Memory B cell (primary cell): ENCODE results near the gene LRRC4C.
"Not testable (repeated sequence)": the region's sequence is repeated elsewhere in the genome, so short reads cannot be mapped to it uniquely, and the experiment has no call there.

Experiments
- ATAC-seq: fragments of 150-1000 bp; cut with Tn5 transposase; 2 replicates; pipeline ENCODE4 v1.10.0; 2021; ENCODE audit warnings: low read depth, mild to moderate bottlenecking, moderate library complexity
- DNase-seq, 2 donors: peaks; one replicate each; pipeline ENCODE4 v3.0.0; 2022; ENCODE audit warnings: low spot score in 2 of 2
- H3K27ac Mint-ChIP-seq: one replicate; pipeline ENCODE4 v1.8.0; 2022; ENCODE audit warnings: mild to moderate bottlenecking, moderate library complexity, mixed read lengths
- H3K27me3 Mint-ChIP-seq: one replicate; pipeline ENCODE4 v1.8.0; 2022; ENCODE audit warnings: mixed read lengths
- H3K36me3 Mint-ChIP-seq: one replicate; pipeline ENCODE4 v1.8.0; 2022; ENCODE audit warnings: mild to moderate bottlenecking, mixed read lengths
- H3K4me1 Mint-ChIP-seq: one replicate; pipeline ENCODE4 v1.8.0; 2022; ENCODE audit warnings: mixed read lengths
- H3K4me3 Mint-ChIP-seq: one replicate; pipeline ENCODE4 v1.8.0; 2022; ENCODE audit warnings: mild to moderate bottlenecking, moderate library complexity, mixed read lengths
- H3K9me3 Mint-ChIP-seq: one replicate; pipeline ENCODE4 v1.8.0; 2022; ENCODE audit warnings: mixed read lengths

LRRC4C gene

GRCh38 chr11:40647295-40647694 lies 812.2 kb downstream of the LRRC4C start:
- Mint-ChIP-seq H3K27me3 (no peaks in the 10 kb centered on the region), H3K27ac (no peak overlapping the region), H3K4me3 (no peak overlapping the region), H3K4me1 (no peaks in the 10 kb centered on the region), H3K9me3 (peaks cover 10% of the 10 kb centered on the region), H3K36me3 (no peaks in the 10 kb centered on the region)
- ATAC-seq: no peak
- DNase-seq: no peak

- Mint-ChIP-seq H3K36me3 (no peaks in the 10 kb centered on the region), H3K9me3 (peaks cover 3% of the 10 kb centered on the region), H3K4me3 (no peak overlapping the region), H3K4me1 (no peaks in the 10 kb centered on the region), H3K27me3 (no peaks in the 10 kb centered on the region), H3K27ac (no peak overlapping the region)
- no peak for ATAC-seq
- no peak for DNase-seq
These were observed 817.2 kb downstream of the LRRC4C start for GRCh38 chr11:40642284-40642683.

DNA sequence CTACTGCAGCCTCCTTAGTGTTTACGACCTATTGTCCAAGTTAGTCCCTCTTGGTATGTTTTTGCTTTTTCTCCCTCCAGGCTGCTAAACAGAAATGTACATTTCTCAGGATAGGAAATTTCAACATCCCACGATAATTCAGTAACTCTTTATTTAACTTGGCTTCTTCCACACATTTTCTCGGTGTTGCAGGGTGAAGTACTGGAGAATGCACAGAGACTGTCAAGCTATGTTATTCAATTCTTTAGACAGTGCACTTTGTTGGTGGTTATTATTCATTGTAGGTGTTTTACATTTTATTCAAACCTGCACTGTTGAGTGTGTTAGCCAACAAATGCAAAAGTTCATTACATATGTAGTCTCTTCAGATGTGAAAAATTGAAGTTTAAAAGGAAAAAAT lies 839.8 kb downstream of the LRRC4C start:
- peaks cover 5% of the 10 kb centered on the region for H3K9me3 Mint-ChIP-seq
- no peaks in the 10 kb centered on the region for H3K27me3 Mint-ChIP-seq
- no peaks in the 10 kb centered on the region for H3K4me1 Mint-ChIP-seq
- H3K36me3 Mint-ChIP-seq: no peaks in the 10 kb centered on the region
- no peak overlapping the region for H3K27ac Mint-ChIP-seq
- no peak for ATAC-seq
- no peak for DNase-seq
- no peak overlapping the region for H3K4me3 Mint-ChIP-seq

DNA sequence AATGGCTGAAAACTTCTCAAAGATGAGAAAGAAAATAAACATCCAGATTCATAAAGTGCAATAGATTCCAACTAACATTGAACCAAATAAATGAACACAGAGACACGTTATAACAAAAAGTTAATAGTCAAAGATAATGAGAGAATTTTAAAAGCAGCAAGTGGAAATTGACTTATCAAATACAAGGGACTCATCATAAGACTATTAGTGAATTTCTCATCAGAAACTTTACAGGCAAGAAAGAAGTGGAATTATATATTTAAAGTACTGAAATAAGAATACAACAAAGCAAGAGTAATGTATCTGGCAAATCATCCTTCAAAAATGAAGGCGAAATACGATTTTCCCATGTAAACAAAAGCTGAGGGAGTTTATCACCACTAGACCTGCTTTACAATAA lies 852.7 kb downstream of the LRRC4C start:
- H3K36me3 Mint-ChIP-seq: peaks cover 2% of the 10 kb centered on the region
- H3K4me3 Mint-ChIP-seq: no peak overlapping the region
- DNase-seq: no peak
- H3K27me3 Mint-ChIP-seq: no peaks in the 10 kb centered on the region
- no peak overlapping the region for H3K27ac Mint-ChIP-seq
- no peak for ATAC-seq
- H3K9me3 Mint-ChIP-seq: peaks cover 14% of the 10 kb centered on the region
- H3K4me1 Mint-ChIP-seq: no peaks in the 10 kb centered on the region

GRCh38 chr11:40602866-40603552 lies 856.4 kb downstream of the LRRC4C start:
- Mint-ChIP-seq H3K9me3 (peaks cover 15% of the 10 kb centered on the region), H3K27me3 (no peaks in the 10 kb centered on the region), H3K4me1 (no peaks in the 10 kb centered on the region), H3K4me3 (no peak overlapping the region), H3K27ac (no peak overlapping the region), H3K36me3 (peaks cover 2% of the 10 kb centered on the region)
- ATAC-seq (no peak), DNase-seq (no peak)

DNA sequence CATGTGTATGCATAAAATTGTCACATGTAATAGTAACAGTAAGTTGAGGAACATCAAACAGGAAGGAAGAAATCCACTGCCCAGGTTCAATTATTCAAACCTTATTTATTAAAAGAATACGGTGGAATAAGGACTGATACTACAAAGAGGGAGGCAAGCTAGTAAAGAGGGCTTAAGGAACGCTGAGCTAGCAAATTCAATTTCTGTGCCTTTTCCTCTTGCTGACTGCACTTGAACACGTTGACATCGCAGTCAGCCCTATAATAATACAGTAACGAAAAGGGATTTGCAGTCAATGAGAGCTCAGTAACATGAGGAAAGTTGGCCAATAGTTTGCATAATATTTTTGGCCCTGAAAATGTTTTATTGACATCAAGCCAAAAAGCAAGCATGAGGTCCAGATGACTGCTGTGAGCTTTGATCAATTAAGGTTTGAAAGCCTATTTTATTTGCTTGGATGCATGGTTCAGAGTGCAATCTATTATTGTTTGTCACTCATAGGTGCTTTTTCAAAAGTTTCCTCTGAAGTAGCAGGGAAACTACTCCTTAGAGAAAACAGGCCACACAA lies 861.8 kb downstream of the LRRC4C start:
- ATAC-seq (no peak), DNase-seq (no peak)
- Mint-ChIP-seq H3K4me1 (no peaks in the 10 kb centered on the region), H3K4me3 (no peak overlapping the region), H3K9me3 (peaks cover 3% of the 10 kb centered on the region), H3K36me3 (no peaks in the 10 kb centered on the region), H3K27me3 (no peaks in the 10 kb centered on the region), H3K27ac (no peak overlapping the region)

DNA sequence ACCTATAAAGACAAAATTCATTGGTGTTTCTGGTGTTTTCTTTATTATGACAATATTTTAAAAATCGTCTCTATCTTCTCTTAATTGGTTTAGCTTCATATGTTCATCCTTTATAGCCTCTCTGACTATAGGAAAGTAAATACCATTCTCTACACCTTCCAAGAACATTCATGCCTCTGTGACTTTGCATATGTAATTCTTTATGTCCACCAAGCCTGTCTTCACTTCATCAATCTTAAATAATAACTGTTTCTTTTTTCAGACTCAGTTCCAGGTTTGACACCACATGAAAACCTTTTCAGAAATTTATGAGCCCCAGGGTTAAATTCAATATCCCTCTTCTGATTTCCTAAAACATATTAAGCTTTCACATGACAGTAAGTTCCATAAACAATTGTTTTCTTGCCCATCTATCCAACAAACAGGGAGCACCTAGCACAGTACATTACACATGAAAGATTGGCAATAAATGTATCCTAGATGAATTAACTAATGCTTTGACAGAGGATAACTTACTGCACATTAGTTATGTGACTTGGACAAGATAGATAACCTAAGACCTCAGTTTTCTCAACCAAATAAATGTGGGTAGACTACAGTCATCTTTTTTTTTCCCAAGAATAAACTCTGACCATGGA lies 886.1 kb downstream of the LRRC4C start:
- H3K36me3 Mint-ChIP-seq: no peaks in the 10 kb centered on the region
- no peaks in the 10 kb centered on the region for H3K4me1 Mint-ChIP-seq
- H3K4me3 Mint-ChIP-seq: no peak overlapping the region
- ATAC-seq (no peak), DNase-seq (no peak)
- peaks cover 3% of the 10 kb centered on the region for H3K9me3 Mint-ChIP-seq
- no peaks in the 10 kb centered on the region for H3K27me3 Mint-ChIP-seq
- H3K27ac Mint-ChIP-seq: no peak overlapping the region

DNA sequence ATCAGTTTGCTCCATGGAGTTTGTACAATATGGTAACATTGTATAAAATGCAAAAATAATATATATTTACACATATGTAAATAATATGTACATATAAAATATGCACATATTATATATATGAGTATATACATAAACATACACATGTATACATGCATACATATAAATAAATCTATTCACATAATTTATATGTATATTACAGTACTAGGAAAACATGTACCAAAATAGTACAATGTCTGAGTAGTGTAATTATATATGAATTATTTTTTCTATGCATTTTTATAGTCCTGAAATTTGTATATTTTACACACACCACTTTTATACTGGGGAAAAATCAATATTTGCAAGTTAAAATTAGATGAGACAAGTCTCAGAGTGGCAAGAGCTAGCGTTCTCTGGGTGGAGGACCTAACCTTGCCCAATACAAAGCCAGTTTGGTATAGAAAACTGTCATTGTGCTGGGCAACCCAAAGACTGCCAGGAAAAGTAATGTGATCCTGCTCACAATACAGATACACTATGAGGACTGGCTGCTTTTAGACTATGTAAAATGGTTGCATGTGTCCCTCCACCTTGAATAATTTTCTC lies 889.4 kb downstream of the LRRC4C start:
- Mint-ChIP-seq H3K9me3 (peaks cover 2% of the 10 kb centered on the region), H3K36me3 (no peaks in the 10 kb centered on the region), H3K4me1 (no peaks in the 10 kb centered on the region), H3K27me3 (no peaks in the 10 kb centered on the region), H3K27ac (no peak overlapping the region), H3K4me3 (no peak overlapping the region)
- ATAC-seq: no peak
- no peak for DNase-seq

DNA sequence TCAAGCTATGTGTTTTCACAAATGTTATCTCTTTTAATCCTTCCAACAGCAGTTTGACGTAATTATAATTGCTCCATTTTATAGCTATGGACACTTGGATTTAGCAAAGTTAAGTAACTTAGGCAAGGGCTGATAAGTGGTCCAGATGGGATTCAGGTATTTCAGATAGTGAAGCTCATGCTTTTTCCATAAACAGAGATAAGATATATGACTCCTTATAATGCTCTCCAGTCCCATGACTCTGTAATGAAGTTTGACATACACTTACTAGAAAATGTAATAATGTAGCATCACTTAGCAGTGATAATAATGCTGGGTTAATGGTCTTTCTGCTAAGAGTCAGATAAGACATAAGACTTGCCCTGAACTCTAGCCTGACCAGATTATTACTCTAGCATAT lies 892.1 kb downstream of the LRRC4C start:
- no peak for DNase-seq
- Mint-ChIP-seq H3K4me3 (no peak overlapping the region), H3K27ac (no peak overlapping the region), H3K36me3 (no peaks in the 10 kb centered on the region), H3K27me3 (no peaks in the 10 kb centered on the region), H3K4me1 (no peaks in the 10 kb centered on the region), H3K9me3 (no peaks in the 10 kb centered on the region)
- ATAC-seq: no peak

GRCh38 chr11:40544162-40544561 lies 915.3 kb downstream of the LRRC4C start:
- Mint-ChIP-seq H3K36me3 (no peaks in the 10 kb centered on the region), H3K9me3 (peaks cover 9% of the 10 kb centered on the region)
- ATAC-seq: no peak

DNA sequence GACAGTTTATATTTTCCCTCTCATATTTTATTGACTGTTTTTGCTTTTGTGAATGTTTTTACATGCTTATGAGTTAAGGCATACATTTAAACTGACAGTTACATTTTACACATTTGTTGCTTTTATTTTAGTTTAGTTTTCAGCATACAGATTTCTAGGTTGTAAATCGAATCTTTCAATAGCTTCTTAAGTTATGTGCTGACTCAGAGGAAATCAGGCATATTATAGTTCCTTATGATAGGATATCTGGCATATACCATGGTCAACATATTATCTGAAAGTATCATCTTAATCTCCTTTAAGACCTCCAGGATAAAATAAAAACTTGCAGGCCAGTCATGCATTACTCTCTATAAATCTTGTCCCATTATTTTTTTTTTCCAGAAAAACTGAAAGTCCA lies 916.6 kb downstream of the LRRC4C start:
- Mint-ChIP-seq H3K27me3 (no peaks in the 10 kb centered on the region), H3K27ac (no peak overlapping the region), H3K4me1 (no peaks in the 10 kb centered on the region), H3K4me3 (no peak overlapping the region), H3K36me3 (no peaks in the 10 kb centered on the region), H3K9me3 (peaks cover 9% of the 10 kb centered on the region)
- DNase-seq (no peak), ATAC-seq (no peak)

More at GRCh38 chr11:40544162-40544561, 915.3 kb downstream of the LRRC4C start:
- no peak for DNase-seq
- Mint-ChIP-seq H3K4me3 (no peak overlapping the region), H3K27ac (no peak overlapping the region), H3K27me3 (no peaks in the 10 kb centered on the region), H3K4me1 (no peaks in the 10 kb centered on the region)

DNA sequence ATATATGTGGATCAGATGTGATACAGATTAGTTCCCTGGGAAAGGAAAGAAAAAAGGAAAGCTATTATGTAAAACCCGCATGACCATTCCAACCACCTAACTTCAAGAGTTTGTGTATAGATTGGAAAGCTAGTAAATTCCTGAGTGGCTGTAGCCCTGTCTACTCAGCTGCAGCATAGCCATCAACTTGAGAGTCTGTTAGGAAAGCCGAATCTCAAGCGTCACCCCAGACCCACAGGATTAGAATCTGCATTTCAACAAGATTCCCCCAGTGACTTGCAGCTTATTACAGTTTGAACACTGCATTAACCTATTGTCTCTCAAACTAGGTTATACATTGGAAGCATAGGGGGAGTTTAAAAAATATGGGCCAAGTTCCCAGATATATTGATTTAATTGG lies 921.7 kb downstream of the LRRC4C start:
- Mint-ChIP-seq H3K27me3 (no peaks in the 10 kb centered on the region), H3K36me3 (no peaks in the 10 kb centered on the region), H3K9me3 (peaks cover 12% of the 10 kb centered on the region), H3K27ac (no peak overlapping the region), H3K4me3 (no peak overlapping the region), H3K4me1 (no peaks in the 10 kb centered on the region)
- no peak for DNase-seq
- ATAC-seq: no peak

- H3K9me3 Mint-ChIP-seq, H3K27ac Mint-ChIP-seq, H3K4me1 Mint-ChIP-seq, H3K4me3 Mint-ChIP-seq, H3K27me3 Mint-ChIP-seq, DNase-seq, ATAC-seq, H3K36me3 Mint-ChIP-seq: not testable (repeated sequence)
These were observed 937.4 kb downstream of the LRRC4C start for GRCh38 chr11:40522080-40522479.

GRCh38 chr11:40517122-40517521 lies 942.3 kb downstream of the LRRC4C start:
- no peak for ATAC-seq
- Mint-ChIP-seq H3K4me1 (no peaks in the 10 kb centered on the region), H3K4me3 (no peak overlapping the region), H3K9me3 (peaks cover 9% of the 10 kb centered on the region), H3K27ac (no peak overlapping the region), H3K27me3 (no peaks in the 10 kb centered on the region), H3K36me3 (no peaks in the 10 kb centered on the region)
- DNase-seq: no peak
